Activated CD8-positive, alpha-beta T cell treated with anti-CD3 and anti-CD28 coated beads for 36 hours (primary cell): ENCODE measurements around the gene ZDHHC5. TPM values are rescaled to one million over a fixed set of nuclear protein-coding genes. Genes with fewer than 3 reads are reported as not detected.
"Not testable (repeated sequence)": the region's sequence is repeated elsewhere in the genome, so short reads cannot be mapped to it uniquely, and the experiment has no call there.

ENCODE experiments used
- ATAC-seq: fragments of 200-7000 bp; cut with Tn5 transposase; one replicate; pipeline ENCODE4 v1.10.0; 2021; ENCODE audit warnings: mild to moderate bottlenecking, moderate library complexity
- CTCF ChIA-PET: fragments of 350-600 bp; sonication (Branson Sonifier 250); formaldehyde crosslinking; loops from one replicate; lab custom pipeline; 2021; ENCODE audit warnings: antibody characterized with exemption; lab: Charles Lee
- POLR2A ChIA-PET: fragments of 350-600 bp; sonication (Branson Sonifier 250); formaldehyde crosslinking; loops from one replicate; lab custom pipeline; 2021; ENCODE audit warnings: antibody characterized with exemption; lab: Charles Lee
- DNase-seq: peaks from one replicate; pipeline ENCODE4 v3.0.0-alpha.2; 2020
- H3K27ac Mint-ChIP-seq: one replicate; pipeline ENCODE4 v1.8.0; 2021; ENCODE audit warnings: mild to moderate bottlenecking, mixed read lengths
- H3K27me3 Mint-ChIP-seq: one replicate; pipeline ENCODE4 v1.8.0; 2021; ENCODE audit warnings: mixed read lengths
- H3K36me3 Mint-ChIP-seq: one replicate; pipeline ENCODE4 v1.8.0; 2021; ENCODE audit warnings: low read depth, mixed read lengths
- H3K4me1 Mint-ChIP-seq: one replicate; pipeline ENCODE4 v1.8.0; 2021; ENCODE audit warnings: low read depth, mixed read lengths
- H3K4me3 Mint-ChIP-seq: one replicate; pipeline ENCODE4 v1.8.0; 2021; ENCODE audit warnings: mild to moderate bottlenecking, moderate library complexity, mixed read lengths
- H3K9me3 Mint-ChIP-seq: one replicate; pipeline ENCODE4 v1.8.0; 2021; ENCODE audit warnings: mixed read lengths
- CTCF ChIP-seq: fragments of 200-600 bp; IDR thresholded peaks from one replicate; pipeline ENCODE4 v1.8.0; 2022; ENCODE audit warnings: antibody characterized with exemption, mild to moderate bottlenecking
- intact Hi-C: fragments of 100-400 bp; cut with micrococcal nuclease; formaldehyde crosslinking; loops from one replicate; pipeline ENCODE4 v1.10.0; 2022
- total RNA-seq, 2 experiments: library from RNA; stranded (reverse); gene quantifications; one replicate each; pipeline ENCODE4 v1.2.3, GENCODE V29; 2021

The ZDHHC5 gene
- total RNA-seq, 2 experiments from 2014 or later = 53.7 to 54.8 TPM

- H3K27ac Mint-ChIP-seq = no peak overlapping the region
- CTCF ChIA-PET = interaction anchor here (1.1 kb wide), 1 partner anchor 121 kb away, joined by 3 read pairs; no protein-coding TSS in a partner anchor
- no peaks in the 10 kb centered on the region for H3K27me3 Mint-ChIP-seq
- peaks cover 62% of the 10 kb centered on the region for H3K4me1 Mint-ChIP-seq
- POLR2A ChIA-PET = interaction anchor here (2.0 kb wide), 1 partner anchor 12 kb away, joined by 4 read pairs; the partner anchor contains the start of gene ZDHHC5
- peaks cover 54% of the 10 kb centered on the region for H3K36me3 Mint-ChIP-seq
- intact Hi-C loops = no loop called here
- H3K9me3 Mint-ChIP-seq = no peaks in the 10 kb centered on the region
- no peak for TF ChIP-seq CTCF
- H3K4me3 Mint-ChIP-seq = no peak overlapping the region
- no peak for ATAC-seq
- DNase-seq = no peak
These were observed 11.5 kb downstream of the ZDHHC5 start for GRCh38 chr11:57679396-57679795.

GRCh38 chr11:57680552-57680874 lies 12.6 kb downstream of the ZDHHC5 start:
- no peak overlapping the region for H3K4me3 Mint-ChIP-seq
- peak overlapping the region; percentile 37 for H3K27ac Mint-ChIP-seq
- H3K27me3 Mint-ChIP-seq = no peaks in the 10 kb centered on the region
- H3K36me3 Mint-ChIP-seq = peaks cover 55% of the 10 kb centered on the region
- TF ChIP-seq CTCF = no peak
- ChIA-PET POLR2A (interaction anchor here (0.7 to 1.4 kb wide), 4 partner anchors 21 to 60 kb away, joined by 3 read pairs; no protein-coding TSS in a partner anchor), CTCF (interaction anchor here (0.8 to 1.1 kb wide), 3 partner anchors 8 to 153 kb away, joined by 3 to 5 read pairs (median 3); no protein-coding TSS in a partner anchor)
- ATAC-seq (peak; percentile 55), DNase-seq (no peak)
- H3K4me1 Mint-ChIP-seq = peaks cover 56% of the 10 kb centered on the region
- intact Hi-C loops = no loop called here
- no peaks in the 10 kb centered on the region for H3K9me3 Mint-ChIP-seq

- intact Hi-C loops = no loop called here
- ChIA-PET CTCF (no interaction called here), POLR2A (interaction anchor here (1.4 kb wide), 1 partner anchor 33 kb away, joined by 3 read pairs; no protein-coding TSS in a partner anchor)
- H3K27me3 Mint-ChIP-seq = no peaks in the 10 kb centered on the region
- no peak overlapping the region for H3K4me3 Mint-ChIP-seq
- TF ChIP-seq CTCF = no peak
- H3K27ac Mint-ChIP-seq = peak overlapping the region; percentile 37
- H3K9me3 Mint-ChIP-seq = no peaks in the 10 kb centered on the region
- H3K36me3 Mint-ChIP-seq = peaks cover 51% of the 10 kb centered on the region
- DNase-seq = no peak
- no peak for ATAC-seq
- H3K4me1 Mint-ChIP-seq = peaks cover 49% of the 10 kb centered on the region
These were observed 13.3 kb downstream of the ZDHHC5 start for GRCh38 chr11:57681168-57681567.

- H3K36me3 Mint-ChIP-seq = peaks cover 40% of the 10 kb centered on the region
- H3K27ac Mint-ChIP-seq, ATAC-seq, DNase-seq, H3K4me3 Mint-ChIP-seq, H3K4me1 Mint-ChIP-seq, intact Hi-C loops, POLR2A ChIA-PET, H3K27me3 Mint-ChIP-seq, CTCF ChIA-PET, H3K9me3 Mint-ChIP-seq: not testable (repeated sequence)
These were observed 22.6 kb downstream of the ZDHHC5 start for GRCh38 chr11:57690474-57690873.

- H3K27me3 Mint-ChIP-seq = no peaks in the 10 kb centered on the region
- TF ChIP-seq CTCF = no peak
- CTCF ChIA-PET = interaction anchor here (0.8 to 1.3 kb wide), 4 partner anchors 9 to 102 kb away, joined by 3 to 6 read pairs (median 3); no protein-coding TSS in a partner anchor
These were observed 31.0 kb downstream of the ZDHHC5 start for GRCh38 chr11:57698843-57699365.

More at GRCh38 chr11:57698843-57699365, 31.0 kb downstream of the ZDHHC5 start:
- ATAC-seq = no peak
- Mint-ChIP-seq H3K36me3 (peaks cover 30% of the 10 kb centered on the region), H3K9me3 (no peaks in the 10 kb centered on the region), H3K4me1 (no peaks in the 10 kb centered on the region), H3K4me3 (no peak overlapping the region), H3K27ac (no peak overlapping the region)
- intact Hi-C loops = no loop called here
- POLR2A ChIA-PET = interaction anchor here (1.0 to 1.8 kb wide), 3 partner anchors 9 to 19 kb away, joined by 3 to 5 read pairs (median 4); no protein-coding TSS in a partner anchor
- DNase-seq = no peak
